ENCODE results near the gene SLC16A7.

The SLC16A7 gene

DNA sequence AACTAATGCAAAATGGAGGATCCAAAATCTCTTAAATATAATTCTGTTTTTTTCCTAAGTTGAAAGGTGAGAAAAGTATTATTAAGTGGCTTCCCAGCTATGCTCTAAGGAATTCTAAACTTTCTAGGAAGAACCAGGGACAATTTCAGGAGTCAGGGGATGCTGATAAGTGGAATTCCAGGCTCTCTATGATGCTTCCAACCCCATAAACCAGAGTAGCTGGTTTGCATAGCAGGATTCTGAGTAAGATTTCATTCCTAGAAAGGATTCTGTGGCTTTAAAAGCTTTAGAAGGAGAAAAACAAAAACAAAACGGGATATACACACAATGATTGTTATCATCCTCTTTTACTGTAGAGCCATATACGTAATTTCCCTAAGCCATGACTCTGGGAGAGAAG lies 93.9 kb downstream of the SLC16A7 start:
- no peaks in the 10 kb centered on the region for H3K79me2 ChIP-seq (ENCODE audit: insufficient read depth, low read length)
- H3K4me1 ChIP-seq (ENCODE audit: insufficient read depth, low read length, severe bottlenecking), result no peaks in the 10 kb centered on the region
- no peak overlapping the region for H3K9ac ChIP-seq (ENCODE audit: low read length)
- H3K27me3 ChIP-seq (ENCODE audit: insufficient read depth, low read length), result no peaks in the 10 kb centered on the region
- no peak overlapping the region for H2AFZ ChIP-seq (ENCODE audit: low read length)
- H3K4me3 ChIP-seq (ENCODE audit: low read depth, low read length, poor library complexity, severe bottlenecking), result no peak overlapping the region
- no peaks in the 10 kb centered on the region for H3K9me3 ChIP-seq (ENCODE audit: low read length)
- H4K20me1 ChIP-seq (ENCODE audit: insufficient read depth, low read length), result no peaks in the 10 kb centered on the region
- no peak overlapping the region for H3K4me2 ChIP-seq (ENCODE audit: low read length)
- TF ChIP-seq, protein P1, sequence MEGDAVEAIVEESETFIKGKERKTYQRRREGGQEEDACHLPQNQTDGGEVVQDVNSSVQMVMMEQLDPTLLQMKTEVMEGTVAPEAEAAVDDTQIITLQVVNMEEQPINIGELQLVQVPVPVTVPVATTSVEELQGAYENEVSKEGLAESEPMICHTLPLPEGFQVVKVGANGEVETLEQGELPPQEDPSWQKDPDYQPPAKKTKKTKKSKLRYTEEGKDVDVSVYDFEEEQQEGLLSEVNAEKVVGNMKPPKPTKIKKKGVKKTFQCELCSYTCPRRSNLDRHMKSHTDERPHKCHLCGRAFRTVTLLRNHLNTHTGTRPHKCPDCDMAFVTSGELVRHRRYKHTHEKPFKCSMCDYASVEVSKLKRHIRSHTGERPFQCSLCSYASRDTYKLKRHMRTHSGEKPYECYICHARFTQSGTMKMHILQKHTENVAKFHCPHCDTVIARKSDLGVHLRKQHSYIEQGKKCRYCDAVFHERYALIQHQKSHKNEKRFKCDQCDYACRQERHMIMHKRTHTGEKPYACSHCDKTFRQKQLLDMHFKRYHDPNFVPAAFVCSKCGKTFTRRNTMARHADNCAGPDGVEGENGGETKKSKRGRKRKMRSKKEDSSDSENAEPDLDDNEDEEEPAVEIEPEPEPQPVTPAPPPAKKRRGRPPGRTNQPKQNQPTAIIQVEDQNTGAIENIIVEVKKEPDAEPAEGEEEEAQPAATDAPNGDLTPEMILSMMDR (IDR thresholded peaks at IDR 0.05; ENCODE audit: low read length), result no peak
- TF ChIP-seq EZH2 (IDR thresholded peaks at IDR 0.05; ENCODE audit: borderline replicate concordance, low read length), result no peak
- no peaks in the 10 kb centered on the region for H3K9me2 ChIP-seq (ENCODE audit: low read depth, low read length)
- no peaks in the 10 kb centered on the region for H3K36me3 ChIP-seq (ENCODE audit: insufficient read depth, low read length)
- H3F3A ChIP-seq (ENCODE audit: insufficient read depth, low read length), result no peaks in the 10 kb centered on the region
- no peak overlapping the region for H3K27ac ChIP-seq (ENCODE audit: low read depth, low read length, poor library complexity, severe bottlenecking)

DNA sequence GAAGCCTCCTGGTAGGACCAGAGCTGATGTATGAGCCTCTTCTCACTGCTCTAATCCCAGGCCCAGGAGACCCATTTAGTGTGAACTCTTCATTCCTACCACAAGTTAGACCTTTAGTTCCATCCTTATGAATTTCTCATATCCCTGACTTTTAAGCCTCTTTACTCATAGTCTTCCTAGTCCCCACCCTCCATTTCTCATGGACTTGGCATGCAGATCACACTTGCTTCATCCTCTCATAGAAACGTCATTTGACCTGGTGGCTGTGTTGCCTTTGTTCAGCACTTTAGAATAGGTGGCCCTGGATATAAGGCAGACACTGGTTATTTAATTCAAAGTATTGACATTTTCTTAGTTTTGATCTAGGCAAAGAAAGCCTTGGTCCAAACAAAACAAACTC lies 99.5 kb downstream of the SLC16A7 start:
- Histone ChIP-seq H3K4me2 (ENCODE audit: low read length) (no peak overlapping the region), H3F3A (ENCODE audit: insufficient read depth, low read length) (no peaks in the 10 kb centered on the region), H4K20me1 (ENCODE audit: insufficient read depth, low read length) (no peaks in the 10 kb centered on the region), H3K9me3 (ENCODE audit: low read length) (no peaks in the 10 kb centered on the region), H3K27me3 (ENCODE audit: insufficient read depth, low read length) (no peaks in the 10 kb centered on the region), H3K79me2 (ENCODE audit: insufficient read depth, low read length) (no peaks in the 10 kb centered on the region), H3K4me1 (ENCODE audit: insufficient read depth, low read length, severe bottlenecking) (no peaks in the 10 kb centered on the region), H3K4me3 (ENCODE audit: low read depth, low read length, poor library complexity, severe bottlenecking) (no peak overlapping the region), H3K27ac (ENCODE audit: low read depth, low read length, poor library complexity, severe bottlenecking) (no peak overlapping the region), H3K9ac (ENCODE audit: low read length) (no peak overlapping the region), H2AFZ (ENCODE audit: low read length) (no peak overlapping the region), H3K9me2 (ENCODE audit: low read depth, low read length) (no peaks in the 10 kb centered on the region), H3K36me3 (ENCODE audit: insufficient read depth, low read length) (no peaks in the 10 kb centered on the region)
- TF ChIP-seq EZH2 (IDR thresholded peaks at IDR 0.05; ENCODE audit: borderline replicate concordance, low read length), result no peak
- TF ChIP-seq, protein P1 (IDR thresholded peaks at IDR 0.05; ENCODE audit: low read length), result no peak

DNA sequence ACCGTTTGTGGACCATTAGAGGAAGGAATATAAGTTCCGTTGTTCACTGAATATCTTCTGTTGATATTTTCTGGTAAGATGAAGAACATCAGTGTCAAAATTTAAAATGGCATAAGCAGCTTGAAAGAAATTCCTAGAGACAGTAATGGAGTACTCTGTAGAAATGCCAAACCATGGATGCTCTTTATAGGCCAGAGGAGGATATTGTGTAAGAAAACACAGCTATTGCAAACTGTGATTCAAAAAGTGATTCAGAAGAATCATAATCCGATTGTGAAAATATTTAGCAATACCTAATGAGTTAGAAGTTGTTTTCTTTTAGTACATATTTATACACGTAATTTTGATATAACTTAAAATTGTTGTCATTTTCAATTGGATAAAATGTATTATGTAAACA lies 102.8 kb downstream of the SLC16A7 start:
- Histone ChIP-seq H3K27me3 (ENCODE audit: insufficient read depth, low read length) (no peaks in the 10 kb centered on the region), H3K79me2 (ENCODE audit: insufficient read depth, low read length) (no peaks in the 10 kb centered on the region), H4K20me1 (ENCODE audit: insufficient read depth, low read length) (no peaks in the 10 kb centered on the region), H3K9me3 (ENCODE audit: low read length) (no peaks in the 10 kb centered on the region), H3K36me3 (ENCODE audit: insufficient read depth, low read length) (no peaks in the 10 kb centered on the region), H2AFZ (ENCODE audit: low read length) (no peak overlapping the region), H3K4me2 (ENCODE audit: low read length) (no peak overlapping the region), H3K4me1 (ENCODE audit: insufficient read depth, low read length, severe bottlenecking) (no peaks in the 10 kb centered on the region), H3F3A (ENCODE audit: insufficient read depth, low read length) (no peaks in the 10 kb centered on the region), H3K27ac (ENCODE audit: low read depth, low read length, poor library complexity, severe bottlenecking) (no peak overlapping the region), H3K9me2 (ENCODE audit: low read depth, low read length) (no peaks in the 10 kb centered on the region), H3K4me3 (ENCODE audit: low read depth, low read length, poor library complexity, severe bottlenecking) (no peak overlapping the region), H3K9ac (ENCODE audit: low read length) (no peak overlapping the region)
- no peak for TF ChIP-seq EZH2 (IDR thresholded peaks at IDR 0.05; ENCODE audit: borderline replicate concordance, low read length)
- TF ChIP-seq, protein P1 (IDR thresholded peaks at IDR 0.05; ENCODE audit: low read length), result no peak
